Measurements from ENCODE around the gene FNDC8.
A peak's percentile ranks its signal among the peaks of the same experiment; 100 is the strongest.

The FNDC8 gene

GRCh38 chr17:35129154-35129972 lies 7.9 kb downstream of the FNDC8 start:
- no peaks in the 10 kb centered on the region for H3K4me1 ChIP-seq (ENCODE audit: control insufficient read depth in 1 of 2, insufficient read depth in 2 of 2, low read length in 2 of 2)
- H3K36me3 ChIP-seq (ENCODE audit: control insufficient read depth in 1 of 2, insufficient read depth in 2 of 2, low read length in 2 of 2), result peaks cover 29 to 35% of the 10 kb centered on the region in 2 donors
- no peaks in the 10 kb centered on the region for H3K27me3 ChIP-seq (ENCODE audit: low read depth, low read length)
- H3K4me3 ChIP-seq (ENCODE audit: low read depth in 1 of 2, low read length in 2 of 2), result no peak overlapping the region
- H3K9me3 ChIP-seq (ENCODE audit: control insufficient read depth in 1 of 2, low read length in 2 of 2), result no peaks in the 10 kb centered on the region
- H3K27ac ChIP-seq (ENCODE audit: low read length), result no peak overlapping the region

- Histone ChIP-seq H3K4me3 (ENCODE audit: low read depth in 1 of 2, low read length in 2 of 2) (no peak overlapping the region), H3K27me3 (ENCODE audit: low read depth, low read length) (no peaks in the 10 kb centered on the region), H3K36me3 (ENCODE audit: control insufficient read depth in 1 of 2, insufficient read depth in 2 of 2, low read length in 2 of 2) (peaks cover 33 to 39% of the 10 kb centered on the region in 2 donors), H3K9me3 (ENCODE audit: control insufficient read depth in 1 of 2, low read length in 2 of 2) (no peaks in the 10 kb centered on the region), H3K4me1 (ENCODE audit: control insufficient read depth in 1 of 2, insufficient read depth in 2 of 2, low read length in 2 of 2) (no peaks in the 10 kb centered on the region), H3K27ac (ENCODE audit: low read length) (no peak overlapping the region)
Observed at GRCh38 chr17:35129973-35130351, 8.5 kb downstream of the FNDC8 start.

GRCh38 chr17:35130392-35130791 lies 9.0 kb downstream of the FNDC8 start:
- Histone ChIP-seq H3K9me3 (ENCODE audit: control insufficient read depth in 1 of 2, low read length in 2 of 2) (no peaks in the 10 kb centered on the region), H3K4me3 (ENCODE audit: low read depth in 1 of 2, low read length in 2 of 2) (no peak overlapping the region), H3K27ac (ENCODE audit: low read length) (no peak overlapping the region), H3K36me3 (ENCODE audit: control insufficient read depth in 1 of 2, insufficient read depth in 2 of 2, low read length in 2 of 2) (peaks cover 38 to 44% of the 10 kb centered on the region in 2 donors), H3K4me1 (ENCODE audit: control insufficient read depth in 1 of 2, insufficient read depth in 2 of 2, low read length in 2 of 2) (no peaks in the 10 kb centered on the region), H3K27me3 (ENCODE audit: low read depth, low read length) (no peaks in the 10 kb centered on the region)

- H3K27ac ChIP-seq (ENCODE audit: low read length), result no peak overlapping the region
- no peaks in the 10 kb centered on the region for H3K4me1 ChIP-seq (ENCODE audit: control insufficient read depth in 1 of 2, insufficient read depth in 2 of 2, low read length in 2 of 2)
- peaks cover 52 to 61% of the 10 kb centered on the region in 2 donors for H3K36me3 ChIP-seq (ENCODE audit: control insufficient read depth in 1 of 2, insufficient read depth in 2 of 2, low read length in 2 of 2)
- H3K9me3 ChIP-seq (ENCODE audit: control insufficient read depth in 1 of 2, low read length in 2 of 2), result no peaks in the 10 kb centered on the region
- no peak overlapping the region for H3K4me3 ChIP-seq (ENCODE audit: low read depth in 1 of 2, low read length in 2 of 2)
- no peaks in the 10 kb centered on the region for H3K27me3 ChIP-seq (ENCODE audit: low read depth, low read length)
Observed at GRCh38 chr17:35132099-35132498, 10.7 kb downstream of the FNDC8 start.

GRCh38 chr17:35132816-35133550 lies 11.6 kb downstream of the FNDC8 start:
- Histone ChIP-seq H3K27me3 (ENCODE audit: low read depth, low read length) (no peaks in the 10 kb centered on the region), H3K4me1 (ENCODE audit: control insufficient read depth in 1 of 2, insufficient read depth in 2 of 2, low read length in 2 of 2) (no peaks in the 10 kb centered on the region), H3K4me3 (ENCODE audit: low read depth in 1 of 2, low read length in 2 of 2) (no peak overlapping the region), H3K9me3 (ENCODE audit: control insufficient read depth in 1 of 2, low read length in 2 of 2) (no peaks in the 10 kb centered on the region), H3K27ac (ENCODE audit: low read length) (no peak overlapping the region), H3K36me3 (ENCODE audit: control insufficient read depth in 1 of 2, insufficient read depth in 2 of 2, low read length in 2 of 2) (peaks cover 59 to 69% of the 10 kb centered on the region in 2 donors)

GRCh38 chr17:35135322-35135721 lies 13.9 kb downstream of the FNDC8 start:
- no peaks in the 10 kb centered on the region for H3K9me3 ChIP-seq (ENCODE audit: control insufficient read depth in 1 of 2, low read length in 2 of 2)
- no peaks in the 10 kb centered on the region for H3K4me1 ChIP-seq (ENCODE audit: control insufficient read depth in 1 of 2, insufficient read depth in 2 of 2, low read length in 2 of 2)
- peaks cover 61 to 80% of the 10 kb centered on the region in 2 donors for H3K36me3 ChIP-seq (ENCODE audit: control insufficient read depth in 1 of 2, insufficient read depth in 2 of 2, low read length in 2 of 2)

GRCh38 chr17:35138218-35138617 lies 16.8 kb downstream of the FNDC8 start:
- Histone ChIP-seq H3K27me3 (ENCODE audit: low read depth, low read length) (no peaks in the 10 kb centered on the region), H3K9me3 (ENCODE audit: control insufficient read depth in 1 of 2, low read length in 2 of 2) (no peaks in the 10 kb centered on the region), H3K27ac (ENCODE audit: low read length) (no peak overlapping the region), H3K4me1 (ENCODE audit: control insufficient read depth in 1 of 2, insufficient read depth in 2 of 2, low read length in 2 of 2) (peaks cover 0 to 8% of the 10 kb centered on the region in 2 donors), H3K36me3 (ENCODE audit: control insufficient read depth in 1 of 2, insufficient read depth in 2 of 2, low read length in 2 of 2) (peaks cover 43 to 56% of the 10 kb centered on the region in 2 donors), H3K4me3 (ENCODE audit: low read depth in 1 of 2, low read length in 2 of 2) (no peak overlapping the region)

More at GRCh38 chr17:35135322-35135721, 13.9 kb downstream of the FNDC8 start:
- no peak overlapping the region for H3K4me3 ChIP-seq (ENCODE audit: low read depth in 1 of 2, low read length in 2 of 2)
- H3K27ac ChIP-seq (ENCODE audit: low read length), result no peak overlapping the region
- H3K27me3 ChIP-seq (ENCODE audit: low read depth, low read length), result no peaks in the 10 kb centered on the region

GRCh38 chr17:35141681-35142466 lies 20.5 kb downstream of the FNDC8 start, which contains the start of gene NLE1:
TSS of gene NLE1 (minus strand) at chr17:35142303. CDS start at chr17:35142275, 28 bp downstream.
- H3K36me3 ChIP-seq (ENCODE audit: control insufficient read depth in 1 of 2, insufficient read depth in 2 of 2, low read length in 2 of 2), result peaks cover 11 to 21% of the 10 kb centered on the region in 2 donors
- no peak within 1 kb of the TSS for H3K27ac ChIP-seq (ENCODE audit: low read length)
- peaks cover 0 to 8% of the 10 kb centered on the region in 2 donors for H3K4me1 ChIP-seq (ENCODE audit: control insufficient read depth in 1 of 2, insufficient read depth in 2 of 2, low read length in 2 of 2)
- peak within 1 kb of the TSS; percentile 86 to 87 for H3K4me3 ChIP-seq (ENCODE audit: low read depth in 1 of 2, low read length in 2 of 2)
- H3K9me3 ChIP-seq (ENCODE audit: control insufficient read depth in 1 of 2, low read length in 2 of 2), result no peaks in the 10 kb centered on the region
- no peaks in the 10 kb centered on the region for H3K27me3 ChIP-seq (ENCODE audit: low read depth, low read length)

GRCh38 chr17:35142467-35142796 lies 21.0 kb downstream of the FNDC8 start:
- Histone ChIP-seq H3K36me3 (ENCODE audit: control insufficient read depth in 1 of 2, insufficient read depth in 2 of 2, low read length in 2 of 2) (peaks cover 6 to 16% of the 10 kb centered on the region in 2 donors), H3K4me3 (ENCODE audit: low read depth in 1 of 2, low read length in 2 of 2) (peak overlapping the region; percentile 86 to 87), H3K9me3 (ENCODE audit: control insufficient read depth in 1 of 2, low read length in 2 of 2) (no peaks in the 10 kb centered on the region), H3K4me1 (ENCODE audit: control insufficient read depth in 1 of 2, insufficient read depth in 2 of 2, low read length in 2 of 2) (peaks cover 0 to 8% of the 10 kb centered on the region in 2 donors), H3K27me3 (ENCODE audit: low read depth, low read length) (no peaks in the 10 kb centered on the region), H3K27ac (ENCODE audit: low read length) (no peak overlapping the region)

GRCh38 chr17:35144840-35145239 lies 23.4 kb downstream of the FNDC8 start:
- no peak overlapping the region for H3K27ac ChIP-seq (ENCODE audit: low read length)
- no peaks in the 10 kb centered on the region for H3K27me3 ChIP-seq (ENCODE audit: low read depth, low read length)
- peaks cover 0 to 8% of the 10 kb centered on the region in 2 donors for H3K4me1 ChIP-seq (ENCODE audit: control insufficient read depth in 1 of 2, insufficient read depth in 2 of 2, low read length in 2 of 2)
- H3K36me3 ChIP-seq (ENCODE audit: control insufficient read depth in 1 of 2, insufficient read depth in 2 of 2, low read length in 2 of 2), result no peaks in the 10 kb centered on the region
- H3K4me3 ChIP-seq (ENCODE audit: low read depth in 1 of 2, low read length in 2 of 2), result no peak overlapping the region
- no peaks in the 10 kb centered on the region for H3K9me3 ChIP-seq (ENCODE audit: control insufficient read depth in 1 of 2, low read length in 2 of 2)

Data from muscle layer of duodenum (tissue), 2 donors.